Measurements from ENCODE around the gene KIAA0040. TPM values are rescaled to one million over a fixed set of nuclear protein-coding genes. Genes with fewer than 3 reads are reported as not detected.

KIAA0040 gene
- total and polyA plus RNA-seq, 11 donors = 4.8 to 45.3 (median 12.9) TPM

DNA sequence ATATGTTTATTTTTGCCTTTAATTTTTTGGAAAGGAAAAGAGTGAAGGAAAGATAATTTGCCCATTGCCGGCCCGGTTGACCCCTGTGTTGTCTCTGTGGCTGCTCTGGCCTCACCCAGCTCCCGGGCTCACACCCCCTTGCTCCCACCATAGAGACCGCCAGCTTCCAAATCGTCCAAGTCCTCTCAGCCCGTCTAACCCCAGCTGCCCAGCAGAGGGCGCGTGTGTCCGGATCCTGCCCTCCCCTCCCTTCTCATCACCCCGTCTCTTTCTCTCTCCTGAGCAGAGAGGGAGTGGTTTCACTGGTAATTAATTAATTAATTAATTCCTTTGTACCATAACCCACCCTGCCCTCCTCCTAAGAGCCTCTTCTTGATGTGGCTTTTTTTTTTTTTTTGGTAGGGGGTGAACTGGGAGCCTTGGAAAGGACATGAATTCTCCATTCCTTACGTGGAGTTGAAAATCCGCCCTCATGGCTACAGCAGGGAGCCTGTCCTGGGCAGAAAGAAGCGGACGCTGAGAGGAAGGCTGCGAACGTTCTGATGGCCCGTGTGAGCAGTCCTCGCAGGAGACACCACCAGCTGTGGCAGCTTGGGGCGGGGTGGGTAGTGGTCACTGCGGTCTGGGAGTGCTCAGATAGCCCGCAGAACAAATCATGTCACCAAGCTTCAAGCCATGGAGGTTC, 45.9 kb downstream of the KIAA0040 start:
- DNase-seq = peak; percentile 50 to 82 (median 61)
- Histone ChIP-seq H3K9me3 (no peaks in the 10 kb centered on the region), H3K4me1 (peaks cover 0 to 5% (median 0%) of the 10 kb centered on the region in 12 donors), H3K27ac (no peak overlapping the region), H3K4me3 (peak overlapping the region in 1 of 12 donors; percentile 6), H3K27me3 (no peaks in the 10 kb centered on the region), H3K36me3 (no peaks in the 10 kb centered on the region)
- intact Hi-C loops (cut with DNase I) = loop anchor here in 3 of 10 donors (5.0 kb wide), 2 partner anchors 114 to 931 kb away; no protein-coding TSS in a partner anchor
- TF ChIP-seq, protein P1, sequence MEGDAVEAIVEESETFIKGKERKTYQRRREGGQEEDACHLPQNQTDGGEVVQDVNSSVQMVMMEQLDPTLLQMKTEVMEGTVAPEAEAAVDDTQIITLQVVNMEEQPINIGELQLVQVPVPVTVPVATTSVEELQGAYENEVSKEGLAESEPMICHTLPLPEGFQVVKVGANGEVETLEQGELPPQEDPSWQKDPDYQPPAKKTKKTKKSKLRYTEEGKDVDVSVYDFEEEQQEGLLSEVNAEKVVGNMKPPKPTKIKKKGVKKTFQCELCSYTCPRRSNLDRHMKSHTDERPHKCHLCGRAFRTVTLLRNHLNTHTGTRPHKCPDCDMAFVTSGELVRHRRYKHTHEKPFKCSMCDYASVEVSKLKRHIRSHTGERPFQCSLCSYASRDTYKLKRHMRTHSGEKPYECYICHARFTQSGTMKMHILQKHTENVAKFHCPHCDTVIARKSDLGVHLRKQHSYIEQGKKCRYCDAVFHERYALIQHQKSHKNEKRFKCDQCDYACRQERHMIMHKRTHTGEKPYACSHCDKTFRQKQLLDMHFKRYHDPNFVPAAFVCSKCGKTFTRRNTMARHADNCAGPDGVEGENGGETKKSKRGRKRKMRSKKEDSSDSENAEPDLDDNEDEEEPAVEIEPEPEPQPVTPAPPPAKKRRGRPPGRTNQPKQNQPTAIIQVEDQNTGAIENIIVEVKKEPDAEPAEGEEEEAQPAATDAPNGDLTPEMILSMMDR (IDR thresholded peaks at IDR 0.05) = peak; percentile 68 to 88 (median 76)
- no peak for TF ChIP-seq POLR2A (IDR thresholded peaks at IDR 0.05)
- peak; percentile 56 to 90 (median 81) for ATAC-seq
- 31 to 37% (median 34%) methylated on average over 21 of the region's 21 CpGs for WGBS, 4 donors

DNA sequence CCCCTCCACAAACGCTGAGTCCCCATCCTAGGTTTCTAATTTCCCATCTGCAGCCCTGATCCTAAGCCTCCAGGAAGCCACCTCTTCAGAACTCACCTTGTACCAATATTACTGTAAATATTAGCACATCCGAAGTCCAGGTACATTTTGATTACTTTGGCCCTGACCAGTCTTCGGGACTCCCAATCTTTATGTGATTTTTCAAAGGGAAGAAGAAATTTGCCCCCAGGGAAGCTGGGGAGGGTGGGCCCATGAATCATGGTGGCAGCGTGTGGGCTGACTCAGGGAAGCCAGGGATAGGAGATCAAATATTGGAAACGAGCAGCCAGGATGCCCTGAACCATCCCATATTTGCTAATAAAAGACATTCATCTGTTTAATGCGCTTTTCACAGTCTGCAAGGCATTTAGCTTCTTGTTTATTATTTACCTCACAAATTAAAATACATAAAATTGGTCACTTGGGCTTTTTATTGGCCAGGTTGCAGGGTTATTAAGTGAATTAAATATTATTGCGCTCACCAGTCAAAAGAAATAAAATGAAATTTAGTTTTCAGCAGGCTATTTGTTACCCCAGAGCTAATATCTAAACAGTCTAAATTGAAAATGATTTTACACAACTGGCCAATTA, 46.6 kb downstream of the KIAA0040 start:
- Histone ChIP-seq H3K9me3 (no peaks in the 10 kb centered on the region), H3K36me3 (no peaks in the 10 kb centered on the region), H3K4me3 (no peak overlapping the region), H3K27me3 (no peaks in the 10 kb centered on the region), H3K27ac (no peak overlapping the region), H3K4me1 (peaks cover 0 to 5% (median 0%) of the 10 kb centered on the region in 12 donors)
- TF ChIP-seq, protein P1 (IDR thresholded peaks at IDR 0.05) = no peak
- TF ChIP-seq POLR2A (IDR thresholded peaks at IDR 0.05) = no peak
- intact Hi-C loops (cut with DNase I) = loop anchor here in 3 of 10 donors (5.0 kb wide), 2 partner anchors 114 to 931 kb away; no protein-coding TSS in a partner anchor
- no peak for ATAC-seq
- 71 to 82% (median 76%) methylated on average over 6 to 7 of the region's 7 CpGs for WGBS, 4 donors
- no peak for DNase-seq

DNA sequence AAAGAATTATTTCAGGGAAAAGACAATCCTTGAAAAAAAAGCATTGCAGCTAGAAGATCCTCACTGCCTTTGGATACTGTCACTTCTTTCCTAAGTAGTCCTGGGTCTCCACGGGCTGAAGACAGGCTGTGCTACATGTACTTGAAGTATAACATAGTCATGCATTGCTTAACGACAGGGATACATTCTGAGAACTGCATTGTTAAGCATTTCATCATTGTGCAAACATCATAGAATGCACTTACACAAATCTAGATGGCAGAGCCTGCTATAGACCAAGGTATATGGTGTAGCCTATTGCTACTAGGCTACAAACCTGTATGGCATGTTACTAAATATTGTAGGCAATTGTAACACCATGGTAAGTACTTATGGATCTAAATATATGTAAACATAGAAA, 54.0 kb downstream of the KIAA0040 start:
- intact Hi-C loops (cut with DNase I) = no loop called here
- Histone ChIP-seq H3K27me3 (no peaks in the 10 kb centered on the region), H3K4me1 (peaks cover 0 to 2% (median 0%) of the 10 kb centered on the region in 12 donors), H3K27ac (no peak overlapping the region), H3K9me3 (no peaks in the 10 kb centered on the region), H3K36me3 (no peaks in the 10 kb centered on the region), H3K4me3 (no peak overlapping the region)
- no peak for DNase-seq
- ATAC-seq = no peak
- TF ChIP-seq POLR2A (IDR thresholded peaks at IDR 0.05) = no peak
- TF ChIP-seq, protein P1 (IDR thresholded peaks at IDR 0.05) = no peak
- 60 to 87% (median 85%) methylated on average over 2 of the region's 2 CpGs for WGBS, 4 donors

DNA sequence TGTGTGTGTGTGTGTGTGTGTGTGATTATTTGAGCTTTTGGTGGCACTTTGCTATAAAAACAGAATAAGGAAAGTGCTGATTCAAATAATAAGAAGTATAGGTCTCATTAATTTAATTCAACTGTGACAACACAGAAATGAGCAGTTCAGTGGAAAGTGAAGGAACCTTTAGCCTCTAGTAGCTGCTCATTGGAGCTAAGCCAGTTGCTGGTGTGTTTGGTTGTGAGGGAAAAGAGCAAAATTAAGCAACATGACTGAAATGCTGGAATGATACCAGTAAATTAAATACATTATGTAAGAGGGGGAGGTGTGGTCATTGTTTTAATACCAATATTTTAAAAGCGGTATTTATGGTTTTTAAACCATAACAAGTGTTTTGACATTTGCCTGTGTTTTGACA, 55.2 kb downstream of the KIAA0040 start:
- Histone ChIP-seq H3K36me3 (no peaks in the 10 kb centered on the region), H3K4me3 (no peak overlapping the region), H3K27me3 (no peaks in the 10 kb centered on the region), H3K4me1 (peaks cover 0 to 10% (median 4%) of the 10 kb centered on the region in 12 donors), H3K27ac (no peak overlapping the region), H3K9me3 (no peaks in the 10 kb centered on the region)
- intact Hi-C loops (cut with DNase I) = no loop called here
- TF ChIP-seq POLR2A (IDR thresholded peaks at IDR 0.05) = no peak
- TF ChIP-seq, protein P1 (IDR thresholded peaks at IDR 0.05) = no peak
- DNase-seq (no peak), ATAC-seq (no peak)
- 95 to 100% (median 97%) methylated on average over 1 of the region's 1 CpG for WGBS, 4 donors
